Measurements from ENCODE around the gene BRI3BP. TPM values are rescaled to one million over a fixed set of nuclear protein-coding genes. Genes with fewer than 3 reads are reported as not detected.

BRI3BP gene
- total and polyA plus RNA-seq, 7 donors: 1.3 to 22.1 (median 2.9) TPM

DNA sequence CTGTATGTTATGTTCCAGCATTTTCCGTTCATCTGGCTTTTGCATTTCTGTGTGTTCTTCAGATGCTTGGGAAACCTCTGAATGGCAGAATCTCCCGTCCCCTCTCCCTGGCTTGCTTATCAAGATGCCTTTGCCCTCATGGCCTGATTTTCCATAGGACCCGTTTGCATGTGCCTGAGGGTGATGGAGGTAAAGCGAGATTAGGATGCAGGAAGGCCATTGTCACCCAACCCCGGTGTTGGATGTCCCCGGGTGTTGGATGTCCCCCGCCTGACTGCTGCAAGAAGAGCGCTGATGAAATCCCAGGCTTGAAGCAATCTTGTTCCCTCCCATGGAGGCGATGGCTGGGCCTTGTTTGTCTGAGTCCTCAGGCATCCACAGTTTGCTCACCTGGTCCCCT is 9.6 kb downstream of the BRI3BP start:
- intact Hi-C loops (cut with DNase I): no loop called here
- H3K4me1 ChIP-seq: no peaks in the 10 kb centered on the region
- DNase-seq: no peak
- WGBS, 2 donors: 87 to 94% methylated on average over 9 of the region's 9 CpGs
- H3K27ac ChIP-seq: no peak overlapping the region
- no peak overlapping the region for H3K4me3 ChIP-seq
- no peak for TF ChIP-seq POLR2AphosphoS5 (IDR thresholded peaks at IDR 0.05)
- TF ChIP-seq EP300 (IDR thresholded peaks at IDR 0.05): no peak
- TF ChIP-seq CTCF (IDR thresholded peaks at IDR 0.05): no peak
- no peak for TF ChIP-seq POLR2A (IDR thresholded peaks at IDR 0.05)
- H3K9me3 ChIP-seq: no peaks in the 10 kb centered on the region
- no peaks in the 10 kb centered on the region for H3K36me3 ChIP-seq
- no peaks in the 10 kb centered on the region for H3K27me3 ChIP-seq

GRCh38 chr12:125004621-125005020 is 11.2 kb downstream of the BRI3BP start:
- 93 to 96% methylated on average over 6 of the region's 6 CpGs for WGBS, 2 donors
- no peaks in the 10 kb centered on the region for H3K36me3 ChIP-seq
- H3K27me3 ChIP-seq: no peaks in the 10 kb centered on the region
- no peaks in the 10 kb centered on the region for H3K9me3 ChIP-seq
- H3K4me3 ChIP-seq: no peak overlapping the region
- DNase-seq: no peak
- H3K4me1 ChIP-seq: no peaks in the 10 kb centered on the region
- no peak overlapping the region for H3K27ac ChIP-seq
- no peak for TF ChIP-seq POLR2AphosphoS5 (IDR thresholded peaks at IDR 0.05)
- no peak for TF ChIP-seq CTCF (IDR thresholded peaks at IDR 0.05)
- no peak for TF ChIP-seq EP300 (IDR thresholded peaks at IDR 0.05)
- TF ChIP-seq POLR2A (IDR thresholded peaks at IDR 0.05): no peak
- intact Hi-C loops (cut with DNase I): no loop called here

GRCh38 chr12:125005652-125006051 is 12.2 kb downstream of the BRI3BP start:
- no peak for DNase-seq
- no peaks in the 10 kb centered on the region for H3K4me1 ChIP-seq
- H3K27me3 ChIP-seq: no peaks in the 10 kb centered on the region
- intact Hi-C loops (cut with DNase I): no loop called here
- H3K9me3 ChIP-seq: no peaks in the 10 kb centered on the region
- WGBS, 2 donors: 91 to 94% methylated on average over 14 of the region's 14 CpGs
- H3K4me3 ChIP-seq: no peak overlapping the region
- no peak overlapping the region for H3K27ac ChIP-seq
- TF ChIP-seq POLR2A (IDR thresholded peaks at IDR 0.05) (no peak), EP300 (IDR thresholded peaks at IDR 0.05) (no peak), CTCF (IDR thresholded peaks at IDR 0.05) (no peak), POLR2AphosphoS5 (IDR thresholded peaks at IDR 0.05) (no peak)
- H3K36me3 ChIP-seq: no peaks in the 10 kb centered on the region

DNA sequence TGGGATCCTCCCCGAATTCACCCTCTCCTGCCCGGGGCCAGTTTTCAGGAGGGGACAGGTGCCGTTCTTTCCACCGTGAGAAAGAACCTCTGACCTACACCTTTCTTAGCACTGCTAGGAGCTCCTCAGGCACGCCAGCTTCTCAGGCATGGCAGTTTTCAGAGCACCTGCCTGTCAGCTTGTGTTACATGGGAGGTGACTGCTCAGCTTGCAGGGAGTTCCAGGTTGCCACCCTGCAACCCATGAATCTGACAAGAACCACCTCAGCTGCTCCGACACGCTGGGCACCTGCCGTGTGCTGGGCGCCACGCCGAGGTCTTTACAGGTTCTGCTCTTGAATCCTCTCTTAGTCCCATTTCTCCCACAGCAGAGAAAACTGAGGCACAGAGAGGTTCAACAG is 12.9 kb downstream of the BRI3BP start:
- no peaks in the 10 kb centered on the region for H3K27me3 ChIP-seq
- no peak for DNase-seq
- intact Hi-C loops (cut with DNase I): no loop called here
- no peaks in the 10 kb centered on the region for H3K9me3 ChIP-seq
- no peaks in the 10 kb centered on the region for H3K4me1 ChIP-seq
- no peaks in the 10 kb centered on the region for H3K36me3 ChIP-seq
- H3K4me3 ChIP-seq: no peak overlapping the region
- 92 to 97% methylated on average over 11 of the region's 11 CpGs for WGBS, 2 donors
- H3K27ac ChIP-seq: no peak overlapping the region
- TF ChIP-seq EP300 (IDR thresholded peaks at IDR 0.05): no peak
- TF ChIP-seq POLR2AphosphoS5 (IDR thresholded peaks at IDR 0.05): no peak
- TF ChIP-seq CTCF (IDR thresholded peaks at IDR 0.05): no peak
- TF ChIP-seq POLR2A (IDR thresholded peaks at IDR 0.05): no peak

DNA sequence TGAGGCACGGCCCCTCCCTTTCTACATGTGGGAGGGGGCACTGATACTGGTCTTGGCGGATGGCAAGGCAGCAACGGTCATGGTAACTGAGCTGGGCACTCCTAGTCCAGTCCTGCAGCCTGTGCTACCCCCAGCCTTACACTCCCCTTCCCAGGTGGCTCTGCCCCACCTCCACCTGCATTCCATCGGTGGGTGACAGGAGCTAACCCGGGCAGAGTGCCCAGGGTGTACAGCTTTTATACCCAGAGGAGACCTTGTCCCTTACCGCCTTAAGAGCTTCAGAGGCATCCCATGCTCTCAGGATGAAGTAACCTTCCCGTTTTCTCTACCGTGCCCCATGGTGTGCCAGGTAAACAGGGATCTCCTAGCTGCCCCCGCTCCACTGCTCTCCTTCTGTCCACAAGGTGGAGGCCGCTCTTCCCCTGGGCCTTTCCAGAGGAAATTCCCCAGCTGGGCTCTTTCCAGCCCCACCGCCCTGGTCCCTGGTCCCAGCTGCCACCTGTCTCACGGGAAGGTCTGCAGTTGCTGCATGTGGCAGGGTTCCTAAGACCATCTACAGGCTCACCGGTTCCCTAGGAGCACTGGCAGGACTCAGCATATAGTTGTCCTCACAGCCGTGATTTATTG is 20.5 kb downstream of the BRI3BP start:
- 74 to 91% methylated on average over 14 of the region's 14 CpGs for WGBS, 2 donors
- intact Hi-C loops (cut with DNase I): no loop called here
- Histone ChIP-seq H3K36me3 (peaks cover 0 to 4% (median 0%) of the 10 kb centered on the region in 4 donors), H3K4me1 (no peaks in the 10 kb centered on the region), H3K9me3 (no peaks in the 10 kb centered on the region), H3K27ac (no peak overlapping the region), H3K4me3 (no peak overlapping the region), H3K27me3 (no peaks in the 10 kb centered on the region)
- TF ChIP-seq POLR2AphosphoS5 (IDR thresholded peaks at IDR 0.05) (no peak), CTCF (IDR thresholded peaks at IDR 0.05) (no peak), EP300 (IDR thresholded peaks at IDR 0.05) (no peak), POLR2A (IDR thresholded peaks at IDR 0.05) (no peak)
- no peak for DNase-seq

Measured in sigmoid colon (tissue), 7 donors.